Right atrium auricular region (tissue), 2 donors: ENCODE results near the gene CCDC12. TPM values are rescaled to one million over a fixed set of nuclear protein-coding genes. Genes with fewer than 3 reads are reported as not detected.

Experiments
- DNase-seq: peaks from one replicate; pipeline ENCODE4 v3.0.0-alpha.2; 2019; ENCODE audit warnings: low spot score
- H3K27ac ChIP-seq, 2 donors: fragments of 200-600 bp; sonication (generic); 1 replicate in 1 of 2; 2 replicates in 1 of 2; pipeline ENCODE4 v1.5.1; 2016 to 2019
- H3K27me3 ChIP-seq, 2 donors: fragments of 200-600 bp; sonication (generic); one replicate each; pipeline versions ENCODE4 v1.5.1 to v1.6.0; 2017 to 2019
- H3K36me3 ChIP-seq: fragments of 200-600 bp; sonication (generic); one replicate; pipeline ENCODE4 v1.5.1; 2016
- H3K4me1 ChIP-seq, 2 donors: fragments of 200-600 bp; sonication (generic); one replicate each; pipeline versions ENCODE4 v1.5.1 to v1.6.0; 2017 to 2019
- H3K4me3 ChIP-seq, 2 donors: fragments of 200-600 bp; sonication (generic); 1 replicate in 1 of 2; 2 replicates in 1 of 2; pipeline ENCODE4 v1.5.1; 2017 to 2019; ENCODE audit warnings: mild to moderate bottlenecking in 1 of 2, moderate library complexity in 1 of 2
- H3K9me3 ChIP-seq, 2 donors: fragments of 200-600 bp; sonication (generic); one replicate each; pipeline ENCODE4 v1.5.1; 2019
- CTCF ChIP-seq, 2 donors: fragments of 200-600 bp; sonication (generic); IDR thresholded peaks; one replicate each; pipeline ENCODE4 v1.5.1; 2019; ENCODE audit warnings: antibody characterized with exemption in 2 of 2
- total RNA-seq, 2 donors: library from RNA; depleted of rRNA; stranded (reverse); fragments of >200 nt; gene quantifications; one replicate each; pipeline ENCODE4 v1.1.0, GENCODE V29; 2016

Gene CCDC12
- total RNA-seq, 2 donors from 2014 or later, result 27.5 to 38.6 TPM

- TF ChIP-seq CTCF (IDR thresholded peaks at IDR 0.05), result no peak
- no peak overlapping the region for H3K4me3 ChIP-seq
- no peak for DNase-seq
- peaks cover 0 to 86% of the 10 kb centered on the region in 2 donors for H3K4me1 ChIP-seq
- H3K9me3 ChIP-seq, result no peaks in the 10 kb centered on the region
- peak overlapping the region; percentile 82 to 86 for H3K27ac ChIP-seq
- no peaks in the 10 kb centered on the region for H3K36me3 ChIP-seq
- H3K27me3 ChIP-seq, result no peaks in the 10 kb centered on the region
Measured at GRCh38 chr3:46947546-46947901, 29.0 kb downstream of the CCDC12 start.

- Histone ChIP-seq H3K4me1 (peaks cover 0 to 91% of the 10 kb centered on the region in 2 donors), H3K27ac (peak overlapping the region; percentile 82 to 86), H3K4me3 (no peak overlapping the region), H3K36me3 (no peaks in the 10 kb centered on the region), H3K27me3 (no peaks in the 10 kb centered on the region), H3K9me3 (no peaks in the 10 kb centered on the region)
- no peak for TF ChIP-seq CTCF (IDR thresholded peaks at IDR 0.05)
- no peak for DNase-seq
Measured at GRCh38 chr3:46946856-46947545, 29.5 kb downstream of the CCDC12 start.

DNA sequence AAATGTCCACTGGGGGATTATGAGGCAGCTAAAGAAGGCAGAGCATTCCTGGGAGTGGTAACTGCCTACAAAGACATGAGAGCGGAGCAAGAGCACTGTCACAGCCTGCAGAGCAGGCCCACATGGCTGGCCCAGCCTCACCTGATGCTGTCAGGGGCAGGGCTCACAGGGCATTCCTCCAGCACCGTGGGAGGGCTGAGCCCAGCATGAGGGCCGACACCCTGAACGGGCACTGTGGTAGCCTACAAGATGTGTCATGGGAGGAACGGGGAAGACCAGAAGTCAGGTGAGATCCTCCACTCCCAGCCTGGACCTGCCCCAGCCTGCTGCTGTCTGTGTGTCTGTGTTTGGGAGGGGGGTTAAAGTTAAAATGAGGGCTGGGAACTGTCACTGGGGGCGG, 30.1 kb downstream of the CCDC12 start:
- Histone ChIP-seq H3K9me3 (no peaks in the 10 kb centered on the region), H3K27me3 (no peaks in the 10 kb centered on the region), H3K27ac (peak overlapping the region; percentile 82 to 86), H3K4me3 (no peak overlapping the region), H3K36me3 (no peaks in the 10 kb centered on the region), H3K4me1 (peaks cover 0 to 96% of the 10 kb centered on the region in 2 donors)
- DNase-seq, result no peak
- TF ChIP-seq CTCF (IDR thresholded peaks at IDR 0.05), result no peak

GRCh38 chr3:46944191-46944590, 32.4 kb downstream of the CCDC12 start:
- peak overlapping the region; percentile 82 to 86 for H3K27ac ChIP-seq
- no peaks in the 10 kb centered on the region for H3K27me3 ChIP-seq
- no peak overlapping the region for H3K4me3 ChIP-seq
- H3K4me1 ChIP-seq, result peaks cover 0 to 93% of the 10 kb centered on the region in 2 donors
- no peak for TF ChIP-seq CTCF (IDR thresholded peaks at IDR 0.05)
- no peaks in the 10 kb centered on the region for H3K9me3 ChIP-seq
- H3K36me3 ChIP-seq, result peaks cover 16% of the 10 kb centered on the region
- no peak for DNase-seq

DNA sequence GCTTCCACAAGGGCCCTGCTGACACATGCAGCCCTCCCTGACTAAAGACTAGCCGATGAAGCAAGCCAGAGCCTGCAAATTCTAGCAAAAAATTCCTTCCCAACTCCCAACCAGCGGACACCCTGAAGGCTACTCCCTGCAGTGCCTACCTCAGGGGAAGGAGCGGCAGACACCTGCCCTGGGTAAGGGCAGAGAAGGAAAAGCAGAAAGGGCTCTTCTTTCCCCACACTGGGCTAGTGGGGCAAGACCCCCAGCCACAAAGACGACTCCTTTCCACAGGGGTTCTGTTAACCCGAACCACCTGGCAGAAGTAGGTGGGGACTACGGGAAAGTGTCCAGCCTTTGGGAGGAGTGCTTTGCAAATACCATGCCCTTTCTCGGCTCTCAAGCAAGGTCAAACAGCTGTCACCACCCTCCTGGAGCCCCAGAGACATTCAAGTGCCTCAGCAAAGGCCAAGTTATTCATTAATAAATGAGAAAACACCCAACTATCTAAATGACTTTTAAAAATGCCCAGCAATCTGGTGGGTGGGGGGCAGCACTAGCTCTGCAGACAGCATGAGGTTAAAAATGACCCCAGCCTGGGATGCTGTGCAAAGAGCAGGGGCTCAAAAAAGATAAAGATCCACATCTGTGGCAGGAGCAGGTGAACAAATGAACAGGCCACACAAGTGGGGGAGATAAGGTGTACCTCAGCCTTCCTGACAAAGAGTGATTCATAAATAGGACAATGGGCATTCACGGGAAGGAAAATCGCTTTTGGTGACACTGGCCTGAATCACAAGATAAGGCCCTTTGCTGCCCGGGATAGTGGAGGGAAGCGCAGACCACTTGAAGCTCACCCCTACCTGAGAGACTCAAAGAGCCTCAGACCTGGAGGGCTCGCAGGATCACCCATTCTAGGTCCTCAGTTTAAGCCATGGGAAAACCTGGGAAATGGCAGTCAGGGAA, 33.0 kb downstream of the CCDC12 start:
- no peaks in the 10 kb centered on the region for H3K27me3 ChIP-seq
- no peak for TF ChIP-seq CTCF (IDR thresholded peaks at IDR 0.05)
- H3K27ac ChIP-seq, result peak overlapping the region; percentile 82 to 86
- H3K4me3 ChIP-seq, result no peak overlapping the region
- DNase-seq, result no peak
- peaks cover 0 to 92% of the 10 kb centered on the region in 2 donors for H3K4me1 ChIP-seq
- no peaks in the 10 kb centered on the region for H3K9me3 ChIP-seq
- H3K36me3 ChIP-seq, result peaks cover 23% of the 10 kb centered on the region
